HEK293 (cell line): ENCODE measurements around the gene LARGE1.

Experiments used
- CTCF ChIA-PET: fragments of 350-600 bp; formaldehyde crosslinking; extraction: SDS; loops from one replicate; lab custom pipeline; 2021; ENCODE audit warnings: antibody characterized with exemption; lab: Yijun Ruan, JAX
- POLR2A ChIA-PET: fragments of 300-600 bp; formaldehyde crosslinking; extraction: SDS; loops from one replicate; lab custom pipeline; 2020; ENCODE audit warnings: antibody characterized with exemption, inconsistent platforms; lab: Yijun Ruan, JAX
- H3K27ac ChIP-seq: fragments of 200-500 bp; sonication (Bioruptor generic); 2 replicates; pipeline ENCODE4 v1.5.1; 2014; ENCODE audit warnings: low read depth, low read length, control low read depth, inconsistent platforms; ENCODE audit errors: extremely low read depth
- H3K36me3 ChIP-seq, 2 experiments: fragments of 200-500 bp in 1 of 2; sonication (Bioruptor generic) in 1 of 2; 1 replicate in 1 of 2; 2 replicates in 1 of 2; pipeline ENCODE4 v1.5.1; 2014 to 2017; ENCODE audit warnings: inconsistent platforms in 2 of 2, low read length in 2 of 2; ENCODE audit not compliant: control insufficient read depth in 2 of 2, insufficient read depth in 1 of 2
- H3K4me1 ChIP-seq: fragments of 200-500 bp; sonication (Bioruptor generic); 2 replicates; pipeline ENCODE4 v1.5.1; 2014; ENCODE audit warnings: mild to moderate bottlenecking, low read length, inconsistent platforms; ENCODE audit not compliant: control insufficient read depth, insufficient read depth
- H3K4me3 ChIP-seq: 2 replicates; pipeline ENCODE4 v1.5.1; 2011; ENCODE audit warnings: low read depth, mild to moderate bottlenecking, control low read depth, low read length, moderate library complexity
- H3K9me3 ChIP-seq: fragments of 200-500 bp; sonication (Bioruptor generic); 2 replicates; pipeline ENCODE4 v1.5.1; 2014; ENCODE audit warnings: low read depth, low read length, inconsistent platforms; ENCODE audit not compliant: control insufficient read depth, insufficient read depth
- SCRT1 ChIP-seq: fragments of 450-650 bp; formaldehyde crosslinking; IDR thresholded peaks from 2 replicates; pipeline ENCODE4 v1.5.1; 2016; ENCODE audit warnings: missing biosample characterization, missing genetic modification characterization, borderline replicate concordance
- YY1 ChIP-seq: fragments of 450-650 bp; formaldehyde crosslinking; IDR thresholded peaks from 2 replicates; pipeline ENCODE4 v1.5.1; 2018; ENCODE audit warnings: missing biosample characterization, missing genetic modification characterization
- ZBTB8A ChIP-seq: fragments of 450-650 bp; formaldehyde crosslinking; IDR thresholded peaks from 2 replicates; pipeline ENCODE4 v1.5.1; 2016; ENCODE audit warnings: missing biosample characterization, missing genetic modification characterization
- ZNF175 ChIP-seq: fragments of 450-650 bp; formaldehyde crosslinking; IDR thresholded peaks from 2 replicates; pipeline ENCODE4 v1.5.1; 2016; ENCODE audit warnings: missing biosample characterization, missing genetic modification characterization
- ZNF202 ChIP-seq: fragments of 450-650 bp; formaldehyde crosslinking; IDR thresholded peaks from 2 replicates; pipeline ENCODE4 v1.5.1; 2016; ENCODE audit warnings: missing biosample characterization, missing genetic modification characterization, borderline replicate concordance
- ZNF23 ChIP-seq: fragments of 450-650 bp; formaldehyde crosslinking; IDR thresholded peaks from 2 replicates; pipeline ENCODE4 v1.5.1; 2016; ENCODE audit warnings: missing biosample characterization, missing genetic modification characterization, borderline replicate concordance
- ZNF239 ChIP-seq: fragments of 450-650 bp; formaldehyde crosslinking; IDR thresholded peaks from 2 replicates; pipeline ENCODE4 v1.5.1; 2016; ENCODE audit warnings: missing biosample characterization, missing genetic modification characterization
- ZNF311 ChIP-seq: fragments of 450-650 bp; formaldehyde crosslinking; IDR thresholded peaks from 2 replicates; pipeline ENCODE4 v1.5.1; 2017; ENCODE audit warnings: missing biosample characterization, missing genetic modification characterization, borderline replicate concordance
- ZNF37A ChIP-seq: fragments of 450-650 bp; IDR thresholded peaks from 2 replicates; pipeline ENCODE4 v1.5.1; 2018; ENCODE audit warnings: missing biosample characterization, missing genetic modification characterization
- ZNF521 ChIP-seq: fragments of 450-650 bp; formaldehyde crosslinking; IDR thresholded peaks from 2 replicates; pipeline ENCODE4 v1.5.1; 2017; ENCODE audit warnings: missing biosample characterization, mild to moderate bottlenecking, missing genetic modification characterization
- ZNF530 ChIP-seq: fragments of 450-650 bp; formaldehyde crosslinking; IDR thresholded peaks from 2 replicates; pipeline ENCODE4 v1.5.1; 2016; ENCODE audit warnings: low read depth, missing biosample characterization, missing genetic modification characterization
- ZNF561 ChIP-seq: fragments of 450-650 bp; IDR thresholded peaks from 2 replicates; pipeline ENCODE4 v1.5.1; 2018; ENCODE audit warnings: missing biosample characterization, missing genetic modification characterization, borderline replicate concordance
- ZNF747 ChIP-seq: fragments of 450-650 bp; formaldehyde crosslinking; IDR thresholded peaks from 2 replicates; pipeline ENCODE4 v1.5.1; 2016; ENCODE audit warnings: missing biosample characterization, missing genetic modification characterization
- ZNF843 ChIP-seq: fragments of 450-650 bp; formaldehyde crosslinking; IDR thresholded peaks from 2 replicates; pipeline ENCODE4 v1.5.1; 2016; ENCODE audit warnings: missing biosample characterization, missing genetic modification characterization
- ZXDB ChIP-seq: fragments of 450-650 bp; formaldehyde crosslinking; IDR thresholded peaks from 2 replicates; pipeline ENCODE4 v1.5.1; 2016; ENCODE audit warnings: missing biosample characterization, missing genetic modification characterization
- TF ChIP-seq, protein P1 (sequence below): fragments of 450-650 bp; formaldehyde crosslinking; IDR thresholded peaks from 2 replicates; pipeline ENCODE4 v1.5.1; 2016; ENCODE audit warnings: missing biosample characterization, missing genetic modification characterization
- TF ChIP-seq, protein P2 (sequence below): fragments of 450-650 bp; formaldehyde crosslinking; IDR thresholded peaks from 2 replicates; pipeline ENCODE4 v1.5.1; 2016; ENCODE audit warnings: missing biosample characterization, missing genetic modification characterization, borderline replicate concordance
- TF ChIP-seq, protein P3 (sequence below): fragments of 450-650 bp; IDR thresholded peaks from 2 replicates; pipeline ENCODE4 v1.5.1; 2018; ENCODE audit warnings: missing biosample characterization, missing genetic modification characterization
- TF ChIP-seq, protein P4 (sequence below): fragments of 450-650 bp; formaldehyde crosslinking; IDR thresholded peaks from 2 replicates; pipeline ENCODE4 v1.5.1; 2016; ENCODE audit warnings: missing biosample characterization, missing genetic modification characterization

The LARGE1 gene

DNA sequence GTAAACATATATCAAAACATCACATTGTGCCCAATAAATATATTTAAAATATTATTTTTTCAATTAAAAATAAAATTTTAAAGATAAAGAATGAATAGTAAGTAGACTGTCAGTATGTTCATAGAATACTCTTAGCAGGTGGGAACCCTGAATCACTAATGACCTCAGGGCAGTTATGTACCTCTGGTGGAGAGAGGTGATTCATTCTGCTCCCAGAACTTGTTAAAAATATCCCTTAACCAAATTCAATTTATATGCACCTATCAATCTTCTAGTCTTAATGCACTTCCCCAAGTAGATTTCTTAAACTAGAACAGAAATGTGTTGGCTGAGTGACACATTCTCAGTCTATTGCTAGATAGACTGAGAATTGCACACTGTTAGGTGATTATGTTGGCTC, 678.2 kb downstream of the LARGE1 start:
- Histone ChIP-seq H3K9me3 (no peaks in the 10 kb centered on the region), H3K4me1 (no peaks in the 10 kb centered on the region), H3K27ac (no peak overlapping the region), H3K4me3 (no peak overlapping the region)
- CTCF ChIA-PET, result interaction anchor here (0.6 kb wide), 1 partner anchor 32 kb away, joined by 3 read pairs; no protein-coding TSS in a partner anchor
- no peak for TF ChIP-seq ZBTB8A (tag by site-specific recombination)
- TF ChIP-seq ZNF23, result no peak
- TF ChIP-seq, protein P1, sequence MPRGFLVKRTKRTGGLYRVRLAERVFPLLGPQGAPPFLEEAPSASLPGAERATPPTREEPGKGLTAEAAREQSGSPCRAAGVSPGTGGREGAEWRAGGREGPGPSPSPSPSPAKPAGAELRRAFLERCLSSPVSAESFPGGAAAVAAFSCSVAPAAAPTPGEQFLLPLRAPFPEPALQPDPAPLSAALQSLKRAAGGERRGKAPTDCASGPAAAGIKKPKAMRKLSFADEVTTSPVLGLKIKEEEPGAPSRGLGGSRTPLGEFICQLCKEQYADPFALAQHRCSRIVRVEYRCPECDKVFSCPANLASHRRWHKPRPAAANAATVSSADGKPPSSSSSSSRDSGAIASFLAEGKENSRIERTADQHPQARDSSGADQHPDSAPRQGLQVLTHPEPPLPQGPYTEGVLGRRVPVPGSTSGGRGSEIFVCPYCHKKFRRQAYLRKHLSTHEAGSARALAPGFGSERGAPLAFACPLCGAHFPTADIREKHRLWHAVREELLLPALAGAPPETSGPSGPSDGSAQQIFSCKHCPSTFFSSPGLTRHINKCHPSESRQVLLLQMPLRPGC, result no peak
- TF ChIP-seq ZNF521 (tag by site-specific recombination), result no peak
- no peak for TF ChIP-seq YY1 (tag by site-specific recombination)
- no peak for TF ChIP-seq ZNF311 (tag by site-specific recombination)
- TF ChIP-seq, all 188 proteins: peak for 0
- POLR2A ChIA-PET, result no interaction called here
- H3K36me3 ChIP-seq, result no peaks in the 10 kb centered on the region

DNA sequence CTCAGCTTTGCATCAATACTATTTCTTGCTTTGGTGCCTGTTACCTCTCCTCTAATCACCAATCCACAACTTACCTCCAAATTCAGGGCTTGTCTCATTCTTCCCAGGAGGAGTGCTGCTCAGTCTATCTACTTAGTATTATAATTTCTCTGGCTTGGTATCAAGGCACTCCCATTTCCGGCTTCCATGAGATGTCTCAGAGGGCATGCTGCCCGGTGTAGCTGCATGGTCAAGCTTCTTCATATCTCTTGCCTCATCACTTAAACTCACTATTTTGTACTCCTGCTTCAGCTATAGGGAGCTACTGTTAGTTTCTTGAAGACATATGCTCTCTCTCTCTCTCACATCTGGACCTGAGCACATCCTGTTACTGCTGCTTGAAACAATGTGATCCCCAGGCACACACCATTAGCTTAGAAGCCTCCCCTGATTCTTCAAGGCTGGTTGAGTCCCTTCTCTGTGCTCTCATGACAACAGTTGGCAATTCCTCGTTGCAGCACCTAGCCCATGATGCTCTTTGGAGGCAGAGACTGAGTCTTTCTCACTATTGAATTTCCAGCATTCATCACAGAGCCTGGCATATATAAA, 679.3 kb downstream of the LARGE1 start:
- Histone ChIP-seq H3K27ac (no peak overlapping the region), H3K9me3 (no peaks in the 10 kb centered on the region), H3K4me1 (no peaks in the 10 kb centered on the region), H3K4me3 (no peak overlapping the region), H3K36me3 (no peaks in the 10 kb centered on the region)
- ChIA-PET CTCF (no interaction called here), POLR2A (no interaction called here)
- TF ChIP-seq ZXDB (tag by site-specific recombination), result no peak
- TF ChIP-seq YY1 (tag by site-specific recombination), result no peak
- TF ChIP-seq, protein P2, sequence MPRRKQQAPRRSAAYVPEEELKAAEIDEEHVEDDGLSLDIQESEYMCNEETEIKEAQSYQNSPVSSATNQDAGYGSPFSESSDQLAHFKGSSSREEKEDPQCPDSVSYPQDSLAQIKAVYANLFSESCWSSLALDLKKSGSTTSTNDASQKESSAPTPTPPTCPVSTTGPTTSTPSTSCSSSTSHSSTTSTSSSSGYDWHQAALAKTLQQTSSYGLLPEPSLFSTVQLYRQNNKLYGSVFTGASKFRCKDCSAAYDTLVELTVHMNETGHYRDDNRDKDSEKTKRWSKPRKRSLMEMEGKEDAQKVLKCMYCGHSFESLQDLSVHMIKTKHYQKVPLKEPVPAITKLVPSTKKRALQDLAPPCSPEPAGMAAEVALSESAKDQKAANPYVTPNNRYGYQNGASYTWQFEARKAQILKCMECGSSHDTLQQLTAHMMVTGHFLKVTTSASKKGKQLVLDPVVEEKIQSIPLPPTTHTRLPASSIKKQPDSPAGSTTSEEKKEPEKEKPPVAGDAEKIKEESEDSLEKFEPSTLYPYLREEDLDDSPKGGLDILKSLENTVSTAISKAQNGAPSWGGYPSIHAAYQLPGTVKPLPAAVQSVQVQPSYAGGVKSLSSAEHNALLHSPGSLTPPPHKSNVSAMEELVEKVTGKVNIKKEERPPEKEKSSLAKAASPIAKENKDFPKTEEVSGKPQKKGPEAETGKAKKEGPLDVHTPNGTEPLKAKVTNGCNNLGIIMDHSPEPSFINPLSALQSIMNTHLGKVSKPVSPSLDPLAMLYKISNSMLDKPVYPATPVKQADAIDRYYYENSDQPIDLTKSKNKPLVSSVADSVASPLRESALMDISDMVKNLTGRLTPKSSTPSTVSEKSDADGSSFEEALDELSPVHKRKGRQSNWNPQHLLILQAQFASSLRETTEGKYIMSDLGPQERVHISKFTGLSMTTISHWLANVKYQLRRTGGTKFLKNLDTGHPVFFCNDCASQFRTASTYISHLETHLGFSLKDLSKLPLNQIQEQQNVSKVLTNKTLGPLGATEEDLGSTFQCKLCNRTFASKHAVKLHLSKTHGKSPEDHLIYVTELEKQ, result no peak
- no peak for TF ChIP-seq SCRT1 (tag by site-specific recombination)
- TF ChIP-seq, protein P3, sequence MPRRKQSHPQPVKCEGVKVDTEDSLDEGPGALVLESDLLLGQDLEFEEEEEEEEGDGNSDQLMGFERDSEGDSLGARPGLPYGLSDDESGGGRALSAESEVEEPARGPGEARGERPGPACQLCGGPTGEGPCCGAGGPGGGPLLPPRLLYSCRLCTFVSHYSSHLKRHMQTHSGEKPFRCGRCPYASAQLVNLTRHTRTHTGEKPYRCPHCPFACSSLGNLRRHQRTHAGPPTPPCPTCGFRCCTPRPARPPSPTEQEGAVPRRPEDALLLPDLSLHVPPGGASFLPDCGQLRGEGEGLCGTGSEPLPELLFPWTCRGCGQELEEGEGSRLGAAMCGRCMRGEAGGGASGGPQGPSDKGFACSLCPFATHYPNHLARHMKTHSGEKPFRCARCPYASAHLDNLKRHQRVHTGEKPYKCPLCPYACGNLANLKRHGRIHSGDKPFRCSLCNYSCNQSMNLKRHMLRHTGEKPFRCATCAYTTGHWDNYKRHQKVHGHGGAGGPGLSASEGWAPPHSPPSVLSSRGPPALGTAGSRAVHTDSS, result no peak
- TF ChIP-seq ZNF747 (tag by site-specific recombination), result no peak
- no peak for TF ChIP-seq ZNF37A (tag by site-specific recombination)
- no peak for TF ChIP-seq ZNF843
- TF ChIP-seq ZNF202 (tag by site-specific recombination), result no peak
- no peak for TF ChIP-seq ZNF530 (tag by site-specific recombination)
- TF ChIP-seq, protein P4, sequence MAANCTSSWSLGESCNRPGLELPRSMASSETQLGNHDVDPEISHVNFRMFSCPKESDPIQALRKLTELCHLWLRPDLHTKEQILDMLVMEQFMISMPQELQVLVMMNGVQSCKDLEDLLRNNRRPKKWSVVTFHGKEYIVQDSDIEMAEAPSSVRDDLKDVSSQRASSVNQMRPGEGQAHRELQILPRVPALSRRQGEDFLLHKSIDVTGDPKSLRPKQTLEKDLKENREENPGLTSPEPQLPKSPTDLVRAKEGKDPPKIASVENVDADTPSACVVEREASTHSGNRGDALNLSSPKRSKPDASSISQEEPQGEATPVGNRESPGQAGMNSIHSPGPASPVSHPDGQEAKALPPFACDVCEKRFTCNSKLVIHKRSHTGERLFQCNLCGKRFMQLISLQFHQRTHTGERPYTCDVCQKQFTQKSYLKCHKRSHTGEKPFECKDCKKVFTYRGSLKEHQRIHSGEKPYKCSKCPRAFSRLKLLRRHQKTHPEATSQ (tag by site-specific recombination), result no peak
- no peak for TF ChIP-seq ZNF561 (tag by site-specific recombination)
- no peak for TF ChIP-seq ZNF175 (tag by site-specific recombination)
- TF ChIP-seq ZNF239 (tag by site-specific recombination), result no peak
